AG09309 (cell line): Measurements from ENCODE around the gene GJD4.

Experiments
- DNase-seq: peaks from one replicate; pipeline ENCODE4 v3.0.0-alpha.2; 2010; ENCODE audit warnings: low read depth
- H3K4me3 ChIP-seq: 2 replicates; pipeline ENCODE4 v1.5.1; 2011; ENCODE audit warnings: mild to moderate bottlenecking, low read depth, low read length, moderate library complexity; ENCODE audit not compliant: control insufficient read depth
- CTCF ChIP-seq: IDR thresholded peaks from 2 replicates; pipeline ENCODE4 v1.5.1; 2011; ENCODE audit warnings: mild to moderate bottlenecking, low read depth, low read length, inconsistent platforms; ENCODE audit not compliant: insufficient read depth, control insufficient read depth; ENCODE audit errors: missing control alignments

Gene GJD4

GRCh38 chr10:35657621-35658020 lies 52.5 kb downstream of the GJD4 start:
- TF ChIP-seq CTCF = no peak
- no peak overlapping the region for H3K4me3 ChIP-seq
- no peak for DNase-seq
